Panc1 (cell line): ENCODE results near the gene HMGN4. TPM values are rescaled to one million over a fixed set of nuclear protein-coding genes. Genes with fewer than 3 reads are reported as not detected.

Experiments used
- ATAC-seq: fragments of 200-7000 bp; cut with Tn5 transposase; 2 replicates; pipeline ENCODE4 v1.9.1; 2020; ENCODE audit warnings: mild to moderate bottlenecking, moderate library complexity
- BruUV-seq: library from RNA; stranded (reverse); fragments of 400-500 nt; replicated peaks from 2 replicates; lab custom pipeline; 2021; lab: Mats Ljungman, UMichigan
- CTCF ChIA-PET: fragments of 300-600 bp; sonication (Branson Sonifier 250); formaldehyde crosslinking; loops from one replicate; lab custom pipeline; 2022; ENCODE audit warnings: antibody characterized with exemption; lab: Charles Lee
- POLR2A ChIA-PET: fragments of 300-600 bp; sonication (Branson Sonifier 250); formaldehyde crosslinking; loops from one replicate; lab custom pipeline; 2022; ENCODE audit warnings: antibody characterized with exemption; lab: Charles Lee
- DNase-seq: peaks from one replicate; pipeline ENCODE4 v3.0.0-alpha.2; 2010; ENCODE audit warnings: low read depth, low spot score
- H3K27ac ChIP-seq: 2 replicates; pipeline ENCODE4 v1.5.1; 2011; ENCODE audit warnings: mild to moderate bottlenecking, low read length, inconsistent platforms
- H3K27me3 ChIP-seq: fragments of 200-500 bp; sonication (Bioruptor generic); 2 replicates; pipeline ENCODE4 v1.6.0; 2014; ENCODE audit warnings: low read length, inconsistent platforms; ENCODE audit not compliant: control insufficient read depth, insufficient read depth
- H3K36me3 ChIP-seq: fragments of 200-500 bp; sonication (Bioruptor generic); 2 replicates; pipeline ENCODE4 v1.5.1; 2014; ENCODE audit warnings: inconsistent platforms, mild to moderate bottlenecking, low read length, moderate library complexity; ENCODE audit not compliant: control insufficient read depth, insufficient read depth
- H3K4me1 ChIP-seq: 2 replicates; pipeline ENCODE4 v1.5.1; 2011; ENCODE audit warnings: inconsistent platforms, mild to moderate bottlenecking, low read length, moderate library complexity; ENCODE audit not compliant: control insufficient read depth, insufficient read depth
- H3K4me3 ChIP-seq, 2 experiments: 2 replicates each; pipeline ENCODE4 v1.5.1; 2011 to 2012; ENCODE audit warnings: low read depth in 2 of 2, low read length in 2 of 2, mild to moderate bottlenecking in 2 of 2, inconsistent platforms in 1 of 2, moderate library complexity in 1 of 2
- H3K9me3 ChIP-seq: fragments of 200-500 bp; sonication (Bioruptor generic); 2 replicates; pipeline ENCODE4 v1.5.1; 2014; ENCODE audit warnings: low read depth, mild to moderate bottlenecking, inconsistent platforms, low read length, moderate library complexity; ENCODE audit not compliant: control insufficient read depth, insufficient read depth
- POLR2AphosphoS5 ChIP-seq: IDR thresholded peaks from 2 replicates; pipeline ENCODE4 v1.6.1; 2012; ENCODE audit warnings: mild to moderate bottlenecking, low read depth, low read length, moderate library complexity
- SIN3A ChIP-seq: IDR thresholded peaks from 2 replicates; pipeline ENCODE4 v1.6.1; 2012; ENCODE audit warnings: low read depth, mild to moderate bottlenecking, low read length, moderate library complexity, borderline replicate concordance; ENCODE audit not compliant: insufficient read depth
- TCF7L2 ChIP-seq: IDR thresholded peaks from 2 replicates; pipeline ENCODE4 v1.6.1; 2011; ENCODE audit warnings: mild to moderate bottlenecking, low read depth, low read length, inconsistent platforms
- in situ Hi-C: cut with HindIII; loops from 2 replicates; pipeline ENCODE4 v1.10.0; 2016; ENCODE audit warnings: low sequenced_read_pairs, low pct_unique_long_range_greater_than_20kb
- intact Hi-C: fragments of 100-400 bp; cut with micrococcal nuclease; formaldehyde crosslinking; loops from one replicate; pipeline ENCODE4 v1.10.0; 2022; ENCODE audit not compliant: unreplicated experiment
- total RNA-seq: library from RNA; stranded (reverse); gene quantifications from one replicate; pipeline ENCODE4 v1.2.1, GENCODE V29; 2021; ENCODE audit not compliant: unreplicated experiment
- TF ChIP-seq, protein P1 (sequence below), 2 experiments: IDR thresholded peaks; 2 replicates each; pipeline ENCODE4 v1.6.1; 2011 to 2012; ENCODE audit warnings: low read depth in 2 of 2, control low read depth in 1 of 2, low read length in 1 of 2, mild to moderate bottlenecking in 1 of 2, moderate library complexity in 1 of 2; ENCODE audit not compliant: insufficient read depth in 1 of 2
- TF ChIP-seq, protein P2 (sequence below): fragments of 450-650 bp; IDR thresholded peaks from 2 replicates; pipeline ENCODE4 v1.5.1; 2017; ENCODE audit warnings: mild to moderate bottlenecking

Gene HMGN4
- total RNA-seq, 1 experiment from 2014 or later: 60.5 TPM

DNA sequence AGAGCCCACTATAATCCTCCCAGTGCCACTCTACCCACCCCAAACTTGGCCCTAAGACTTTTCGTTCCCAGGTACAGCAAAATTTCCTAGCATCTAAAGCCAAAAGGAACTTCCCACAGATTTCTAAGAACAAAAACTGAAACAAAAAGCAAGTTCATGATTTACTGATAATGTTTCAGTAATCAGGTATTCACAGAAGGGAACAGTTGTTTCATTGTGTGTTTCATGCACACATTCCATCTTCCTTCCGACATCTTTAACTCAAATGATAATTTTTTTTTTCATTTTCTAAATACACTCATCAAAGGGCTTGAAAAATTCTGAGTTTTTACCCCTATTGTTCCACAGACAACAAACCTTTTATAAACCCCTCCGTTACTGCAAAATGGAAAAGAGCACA is 44.0 kb upstream of the HMGN4 start:
- Histone ChIP-seq H3K4me1 (no peaks in the 10 kb centered on the region), H3K4me3 (no peak overlapping the region), H3K27me3 (no peaks in the 10 kb centered on the region), H3K36me3 (no peaks in the 10 kb centered on the region), H3K27ac (no peak overlapping the region), H3K9me3 (no peaks in the 10 kb centered on the region)
- TF ChIP-seq, protein P1, sequence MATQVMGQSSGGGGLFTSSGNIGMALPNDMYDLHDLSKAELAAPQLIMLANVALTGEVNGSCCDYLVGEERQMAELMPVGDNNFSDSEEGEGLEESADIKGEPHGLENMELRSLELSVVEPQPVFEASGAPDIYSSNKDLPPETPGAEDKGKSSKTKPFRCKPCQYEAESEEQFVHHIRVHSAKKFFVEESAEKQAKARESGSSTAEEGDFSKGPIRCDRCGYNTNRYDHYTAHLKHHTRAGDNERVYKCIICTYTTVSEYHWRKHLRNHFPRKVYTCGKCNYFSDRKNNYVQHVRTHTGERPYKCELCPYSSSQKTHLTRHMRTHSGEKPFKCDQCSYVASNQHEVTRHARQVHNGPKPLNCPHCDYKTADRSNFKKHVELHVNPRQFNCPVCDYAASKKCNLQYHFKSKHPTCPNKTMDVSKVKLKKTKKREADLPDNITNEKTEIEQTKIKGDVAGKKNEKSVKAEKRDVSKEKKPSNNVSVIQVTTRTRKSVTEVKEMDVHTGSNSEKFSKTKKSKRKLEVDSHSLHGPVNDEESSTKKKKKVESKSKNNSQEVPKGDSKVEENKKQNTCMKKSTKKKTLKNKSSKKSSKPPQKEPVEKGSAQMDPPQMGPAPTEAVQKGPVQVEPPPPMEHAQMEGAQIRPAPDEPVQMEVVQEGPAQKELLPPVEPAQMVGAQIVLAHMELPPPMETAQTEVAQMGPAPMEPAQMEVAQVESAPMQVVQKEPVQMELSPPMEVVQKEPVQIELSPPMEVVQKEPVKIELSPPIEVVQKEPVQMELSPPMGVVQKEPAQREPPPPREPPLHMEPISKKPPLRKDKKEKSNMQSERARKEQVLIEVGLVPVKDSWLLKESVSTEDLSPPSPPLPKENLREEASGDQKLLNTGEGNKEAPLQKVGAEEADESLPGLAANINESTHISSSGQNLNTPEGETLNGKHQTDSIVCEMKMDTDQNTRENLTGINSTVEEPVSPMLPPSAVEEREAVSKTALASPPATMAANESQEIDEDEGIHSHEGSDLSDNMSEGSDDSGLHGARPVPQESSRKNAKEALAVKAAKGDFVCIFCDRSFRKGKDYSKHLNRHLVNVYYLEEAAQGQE (IDR thresholded peaks at IDR 0.05; ENCODE audit: insufficient read depth in 1 of 2, low read depth in 2 of 2, low read length in 1 of 2): no peak
- TF ChIP-seq POLR2AphosphoS5: no peak
- no peak for TF ChIP-seq SIN3A
- TF ChIP-seq, protein P2, sequence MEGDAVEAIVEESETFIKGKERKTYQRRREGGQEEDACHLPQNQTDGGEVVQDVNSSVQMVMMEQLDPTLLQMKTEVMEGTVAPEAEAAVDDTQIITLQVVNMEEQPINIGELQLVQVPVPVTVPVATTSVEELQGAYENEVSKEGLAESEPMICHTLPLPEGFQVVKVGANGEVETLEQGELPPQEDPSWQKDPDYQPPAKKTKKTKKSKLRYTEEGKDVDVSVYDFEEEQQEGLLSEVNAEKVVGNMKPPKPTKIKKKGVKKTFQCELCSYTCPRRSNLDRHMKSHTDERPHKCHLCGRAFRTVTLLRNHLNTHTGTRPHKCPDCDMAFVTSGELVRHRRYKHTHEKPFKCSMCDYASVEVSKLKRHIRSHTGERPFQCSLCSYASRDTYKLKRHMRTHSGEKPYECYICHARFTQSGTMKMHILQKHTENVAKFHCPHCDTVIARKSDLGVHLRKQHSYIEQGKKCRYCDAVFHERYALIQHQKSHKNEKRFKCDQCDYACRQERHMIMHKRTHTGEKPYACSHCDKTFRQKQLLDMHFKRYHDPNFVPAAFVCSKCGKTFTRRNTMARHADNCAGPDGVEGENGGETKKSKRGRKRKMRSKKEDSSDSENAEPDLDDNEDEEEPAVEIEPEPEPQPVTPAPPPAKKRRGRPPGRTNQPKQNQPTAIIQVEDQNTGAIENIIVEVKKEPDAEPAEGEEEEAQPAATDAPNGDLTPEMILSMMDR: no peak
- no peak for TF ChIP-seq TCF7L2
- ChIA-PET CTCF (no interaction called here), POLR2A (no interaction called here)
- no TSS peak for BruUV-seq
- intact Hi-C loops: no loop called here
- DNase-seq (no peak), ATAC-seq (no peak)
- in situ Hi-C loops: no loop called here

DNA sequence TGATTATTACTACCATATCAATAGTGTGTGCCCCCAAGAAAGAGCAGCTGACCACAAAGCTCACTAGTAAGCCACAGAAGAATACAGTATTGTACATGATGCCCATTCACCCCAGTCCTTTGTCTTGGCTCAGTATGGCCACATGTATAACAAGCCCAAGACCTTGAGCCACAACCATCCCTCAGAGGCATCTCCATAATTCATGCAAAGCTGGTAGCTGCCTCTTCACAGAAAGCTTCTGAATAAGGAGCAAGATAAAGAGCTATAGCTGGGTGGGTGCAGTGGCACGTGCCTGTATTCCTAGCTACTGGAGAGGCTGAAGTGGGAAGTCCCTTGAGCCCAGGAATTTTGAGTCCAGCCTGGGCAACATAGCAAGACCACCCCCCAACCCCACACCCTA is 42.9 kb upstream of the HMGN4 start:
- Histone ChIP-seq H3K9me3 (no peaks in the 10 kb centered on the region), H3K4me3 (no peak overlapping the region), H3K36me3 (no peaks in the 10 kb centered on the region), H3K27me3 (no peaks in the 10 kb centered on the region), H3K27ac (no peak overlapping the region), H3K4me1 (no peaks in the 10 kb centered on the region)
- ChIA-PET CTCF (no interaction called here), POLR2A (interaction anchor here (0.6 kb wide), 3 partner anchors 9 to 222 kb away, joined by 3 to 6 read pairs (median 3); partner anchors contain the start of gene BTN2A1)
- intact Hi-C loops (no loop called here), in situ Hi-C loops (no loop called here)
- no TSS peak for BruUV-seq
- TF ChIP-seq, protein P2: no peak
- TF ChIP-seq POLR2AphosphoS5: no peak
- TF ChIP-seq, protein P1 (IDR thresholded peaks at IDR 0.05; ENCODE audit: insufficient read depth in 1 of 2, low read depth in 2 of 2, low read length in 1 of 2): no peak
- no peak for TF ChIP-seq TCF7L2
- no peak for TF ChIP-seq SIN3A
- no peak for ATAC-seq
- DNase-seq: no peak
